OCI-LY3 (cell line): Measurements from ENCODE around the gene SMYD3.

ENCODE experiments used
- EZH2phosphoT487 ChIP-seq: fragments of 200-600 bp; shearing (Covaris generic); IDR thresholded peaks from 2 replicates; pipeline ENCODE4 v1.6.1; 2018; ENCODE audit warnings: antibody characterized with exemption, mixed run types, low read depth
- TF ChIP-seq, protein P1 (sequence below): fragments of 200-600, 300-600 bp; sonication (generic); IDR thresholded peaks from 2 replicates; pipeline ENCODE4 v1.5.1; 2014; ENCODE audit warnings: antibody characterized with exemption, low read length, low read depth

DNA sequence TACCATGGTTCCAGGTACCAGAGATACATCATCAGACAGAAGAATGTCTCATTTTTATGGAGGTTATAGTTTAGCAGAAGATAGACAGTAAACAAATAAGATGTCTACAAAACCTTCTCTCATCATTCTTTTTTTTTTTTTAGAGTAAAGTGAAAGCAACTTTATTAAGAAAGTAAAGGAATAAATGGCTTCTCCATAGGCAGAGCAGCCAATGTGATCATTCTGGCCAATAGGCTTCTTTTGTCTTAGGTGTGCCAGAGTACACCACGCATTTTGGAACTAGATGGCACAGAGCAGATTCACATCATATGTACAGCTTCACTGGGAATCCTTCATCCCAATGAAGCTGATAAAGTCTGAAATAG lies 428.2 kb downstream of the SMYD3 start:
- TF ChIP-seq EZH2phosphoT487 = no peak
- TF ChIP-seq, protein P1, sequence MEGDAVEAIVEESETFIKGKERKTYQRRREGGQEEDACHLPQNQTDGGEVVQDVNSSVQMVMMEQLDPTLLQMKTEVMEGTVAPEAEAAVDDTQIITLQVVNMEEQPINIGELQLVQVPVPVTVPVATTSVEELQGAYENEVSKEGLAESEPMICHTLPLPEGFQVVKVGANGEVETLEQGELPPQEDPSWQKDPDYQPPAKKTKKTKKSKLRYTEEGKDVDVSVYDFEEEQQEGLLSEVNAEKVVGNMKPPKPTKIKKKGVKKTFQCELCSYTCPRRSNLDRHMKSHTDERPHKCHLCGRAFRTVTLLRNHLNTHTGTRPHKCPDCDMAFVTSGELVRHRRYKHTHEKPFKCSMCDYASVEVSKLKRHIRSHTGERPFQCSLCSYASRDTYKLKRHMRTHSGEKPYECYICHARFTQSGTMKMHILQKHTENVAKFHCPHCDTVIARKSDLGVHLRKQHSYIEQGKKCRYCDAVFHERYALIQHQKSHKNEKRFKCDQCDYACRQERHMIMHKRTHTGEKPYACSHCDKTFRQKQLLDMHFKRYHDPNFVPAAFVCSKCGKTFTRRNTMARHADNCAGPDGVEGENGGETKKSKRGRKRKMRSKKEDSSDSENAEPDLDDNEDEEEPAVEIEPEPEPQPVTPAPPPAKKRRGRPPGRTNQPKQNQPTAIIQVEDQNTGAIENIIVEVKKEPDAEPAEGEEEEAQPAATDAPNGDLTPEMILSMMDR = no peak
